GM19372 (cell line): ENCODE measurements around the gene HCST.
"Not testable (repeated sequence)": the region's sequence is repeated elsewhere in the genome, so short reads cannot be mapped to it uniquely, and the experiment has no call there.

ENCODE experiments used
- ATAC-seq: cut with Tn5 transposase; IDR thresholded peaks from one replicate; pipeline ENCODE4 v1.9.1; 2021; ENCODE audit warnings: mild to moderate bottlenecking, low read depth, moderate library complexity; ENCODE audit not compliant: unreplicated experiment

Gene HCST

DNA sequence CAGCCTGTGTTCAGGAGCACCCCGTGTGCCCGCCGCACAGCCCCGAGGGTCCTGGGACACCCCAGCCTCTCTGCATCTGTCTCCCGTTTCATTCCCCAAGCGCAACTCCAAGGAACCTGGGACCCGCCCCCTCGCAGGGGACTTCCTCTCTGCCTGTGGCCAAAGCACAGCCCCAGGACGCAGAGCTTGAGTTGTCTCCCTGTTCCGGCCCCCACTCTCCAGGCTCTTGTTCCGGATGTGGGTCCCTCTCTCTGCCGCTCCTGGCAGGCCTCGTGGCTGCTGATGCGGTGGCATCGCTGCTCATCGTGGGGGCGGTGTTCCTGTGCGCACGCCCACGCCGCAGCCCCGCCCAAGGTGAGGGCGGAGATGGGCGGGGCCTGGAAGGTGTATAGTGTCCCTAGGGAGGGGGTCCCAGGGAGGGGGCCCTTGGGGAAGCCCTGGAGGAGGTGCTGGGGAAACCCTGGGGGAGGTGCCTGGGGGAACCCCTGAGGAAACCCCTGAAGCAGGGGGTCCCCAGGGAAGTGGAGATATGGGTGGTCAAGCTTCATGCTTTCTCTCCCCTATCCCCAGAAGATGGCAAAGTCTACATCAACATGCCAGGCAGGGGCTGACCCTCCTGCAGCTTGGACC is 1.3 kb downstream of the HCST start:
- ATAC-seq: no peak

GRCh38 chr19:35904311-35905068 is 2.2 kb downstream of the HCST start:
- no peak for ATAC-seq

DNA sequence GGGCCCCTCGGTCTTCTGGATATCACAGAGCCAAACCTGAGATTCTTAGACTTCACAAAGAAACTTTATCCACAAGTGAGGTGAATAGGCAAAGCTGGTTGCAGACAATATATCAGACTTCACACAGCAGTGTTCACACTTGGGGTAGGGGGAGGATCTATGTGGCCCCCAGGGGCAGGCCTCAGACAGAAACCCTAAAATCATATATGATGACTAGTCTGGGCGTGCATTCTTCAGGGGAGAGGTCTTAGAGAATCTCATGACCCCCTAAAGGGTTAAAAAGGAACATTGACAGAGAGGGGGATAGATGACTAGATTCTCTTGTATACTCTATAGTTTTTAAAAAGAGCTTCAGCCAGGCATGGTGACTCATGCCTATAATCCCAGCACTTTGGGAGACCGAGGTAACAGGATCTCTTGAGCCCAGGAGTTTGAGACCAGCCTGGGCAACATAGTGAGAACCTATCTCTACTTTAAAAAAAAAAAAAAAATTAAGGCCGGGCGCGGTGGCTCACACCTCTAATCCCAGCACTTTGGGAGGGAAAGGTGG is 2.9 kb downstream of the HCST start:
- no peak for ATAC-seq

DNA sequence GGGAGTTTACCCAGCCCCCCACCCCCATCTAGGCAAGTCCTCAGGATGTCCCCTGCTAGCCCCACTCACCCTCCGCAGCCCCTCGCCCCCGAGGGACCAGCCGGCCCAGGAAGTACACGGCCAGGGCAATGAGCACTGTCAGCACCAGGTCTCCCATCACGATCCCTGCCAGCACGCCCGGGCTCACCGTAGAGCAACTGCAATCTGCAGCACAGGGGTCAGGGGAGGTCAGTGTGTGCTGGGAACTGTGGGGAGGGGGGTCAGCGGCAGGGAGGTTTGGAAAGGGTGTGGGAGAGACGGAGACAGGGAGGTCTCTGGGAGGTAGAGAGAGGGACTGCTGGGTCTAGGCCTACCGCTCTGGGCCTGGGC is 5.0 kb downstream of the HCST start:
- ATAC-seq: no peak

DNA sequence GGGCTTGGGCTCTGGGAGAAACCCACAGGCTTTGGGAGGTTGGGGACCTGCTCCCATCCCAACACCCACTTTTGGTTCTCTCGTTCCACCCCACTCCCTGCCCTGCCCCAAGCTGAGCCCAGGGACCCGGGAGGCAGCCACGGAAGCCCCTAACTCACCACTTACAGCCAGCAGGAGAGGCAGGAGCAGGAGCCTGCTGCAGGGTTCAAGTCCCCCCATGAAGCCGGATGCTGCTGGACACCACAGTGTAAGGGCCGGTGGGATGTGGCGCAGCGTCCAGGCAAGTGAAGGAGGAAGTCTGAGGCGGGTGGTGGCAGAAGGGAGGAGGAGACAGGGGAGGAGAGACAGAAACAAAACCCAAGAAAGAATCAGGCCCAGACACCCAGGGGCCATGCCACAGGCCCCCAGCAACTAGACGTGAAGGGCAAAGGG is 5.7 kb downstream of the HCST start, which contains the start of gene TYROBP:
Gene TYROBP (minus strand): TSS at position 286 of the 432 bp plus-strand sequence. CDS start 67 bp downstream, at position 219.
- ATAC-seq: no peak

DNA sequence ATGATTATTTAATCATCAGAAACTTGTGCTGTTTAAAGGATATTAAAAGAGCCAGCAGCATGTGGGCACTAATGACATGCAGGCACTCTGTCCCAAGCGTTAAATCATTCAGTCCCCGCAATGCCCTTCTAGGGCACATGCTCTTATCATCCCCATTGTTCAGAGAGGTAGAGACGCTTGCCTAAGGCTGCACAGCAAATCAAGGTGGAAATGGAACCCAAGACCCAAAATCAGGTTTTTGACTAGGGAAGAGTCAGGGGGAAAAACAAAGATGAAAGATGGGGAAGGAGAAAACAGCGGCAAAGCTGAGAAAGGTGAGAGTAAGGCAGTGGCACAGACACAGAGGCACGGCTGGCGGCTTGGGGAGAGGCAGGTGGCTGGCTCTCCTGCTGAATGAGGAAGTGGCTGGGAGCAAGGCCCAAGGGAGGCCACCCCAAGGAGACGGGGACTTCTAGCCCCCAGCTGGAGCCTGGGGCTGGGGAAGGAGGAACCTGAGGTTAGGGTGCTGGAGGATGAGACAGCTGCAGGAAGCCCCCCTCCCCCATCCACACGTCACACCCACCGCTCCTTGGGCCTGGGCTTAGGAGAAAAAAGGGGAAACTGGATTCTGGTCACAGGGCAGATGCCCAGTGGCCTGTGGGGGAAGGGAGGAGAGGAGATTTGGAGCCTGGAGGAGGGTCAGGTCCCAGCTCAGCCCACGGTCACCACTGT is 6.8 kb downstream of the HCST start:
- ATAC-seq: no peak

- ATAC-seq: no peak
Observed at GRCh38 chr19:35909684-35910035, 7.3 kb downstream of the HCST start.

GRCh38 chr19:35910355-35910754 is 8.0 kb downstream of the HCST start:
- ATAC-seq: not testable (repeated sequence)

DNA sequence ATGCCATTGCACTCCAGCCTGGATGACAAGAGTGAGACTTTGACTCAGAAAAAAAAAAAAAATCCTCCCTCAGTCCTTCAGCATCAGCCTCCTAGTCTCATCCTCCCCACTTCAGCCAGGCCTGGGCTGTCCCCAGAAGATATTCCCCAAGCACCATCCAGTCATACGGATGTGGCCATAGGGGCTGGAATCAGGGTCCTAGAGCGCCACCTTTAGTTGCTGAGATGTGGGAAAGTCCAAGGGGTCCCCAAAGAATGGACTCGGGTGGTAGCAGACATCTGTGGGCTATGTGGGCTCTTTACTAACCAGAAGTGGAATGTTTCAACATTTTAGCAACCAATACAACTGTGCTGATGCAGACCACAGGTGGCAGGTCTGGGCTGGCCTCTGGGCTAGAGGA is 8.8 kb downstream of the HCST start:
- ATAC-seq: no peak

- ATAC-seq: no peak
Observed at GRCh38 chr19:35911790-35912189, 9.5 kb downstream of the HCST start.

DNA sequence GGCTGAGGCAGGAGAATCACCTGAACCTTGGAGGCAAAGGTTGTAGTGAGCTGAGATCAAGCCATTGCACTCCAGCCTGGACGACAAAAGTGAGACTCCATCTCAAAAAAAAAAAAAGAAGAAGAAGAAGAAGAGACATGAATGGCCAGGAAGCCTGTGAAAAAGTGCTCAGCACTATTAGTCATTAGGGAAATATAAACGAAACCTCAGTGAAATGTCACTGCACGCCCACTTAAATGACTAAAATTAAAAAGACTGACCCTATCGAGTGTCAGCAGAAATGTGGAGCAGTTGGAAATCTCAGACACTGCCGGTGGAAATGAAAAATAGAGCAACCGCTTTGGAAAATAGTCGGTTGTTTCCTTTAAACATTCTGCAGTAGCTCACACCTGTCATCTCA is 11.3 kb downstream of the HCST start:
- no peak for ATAC-seq

DNA sequence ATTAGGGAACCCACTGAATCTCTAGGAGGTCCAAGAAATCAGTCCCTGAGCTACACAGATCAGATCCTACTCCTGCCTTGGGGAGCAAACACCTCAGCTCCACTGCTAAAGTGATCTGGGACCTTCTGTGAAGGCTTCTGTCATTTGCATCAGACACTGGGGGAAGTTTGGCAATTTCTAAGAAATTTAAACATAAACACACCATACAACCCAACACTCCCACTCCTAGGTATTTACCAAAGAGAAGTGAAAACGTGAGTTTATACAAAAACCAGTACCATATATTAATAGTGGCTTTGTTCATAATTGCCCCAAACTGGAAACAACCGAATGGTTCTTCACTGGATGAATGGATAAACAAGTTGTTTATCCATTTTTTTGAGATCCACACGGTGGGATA is 13.1 kb downstream of the HCST start:
- ATAC-seq: no peak

GRCh38 chr19:35919306-35919705 is 17.0 kb downstream of the HCST start:
- no peak for ATAC-seq

- no peak for ATAC-seq
Observed at GRCh38 chr19:35921012-35921411, 18.7 kb downstream of the HCST start.

- ATAC-seq: no peak
Observed at GRCh38 chr19:35925501-35925900, 23.2 kb downstream of the HCST start.

DNA sequence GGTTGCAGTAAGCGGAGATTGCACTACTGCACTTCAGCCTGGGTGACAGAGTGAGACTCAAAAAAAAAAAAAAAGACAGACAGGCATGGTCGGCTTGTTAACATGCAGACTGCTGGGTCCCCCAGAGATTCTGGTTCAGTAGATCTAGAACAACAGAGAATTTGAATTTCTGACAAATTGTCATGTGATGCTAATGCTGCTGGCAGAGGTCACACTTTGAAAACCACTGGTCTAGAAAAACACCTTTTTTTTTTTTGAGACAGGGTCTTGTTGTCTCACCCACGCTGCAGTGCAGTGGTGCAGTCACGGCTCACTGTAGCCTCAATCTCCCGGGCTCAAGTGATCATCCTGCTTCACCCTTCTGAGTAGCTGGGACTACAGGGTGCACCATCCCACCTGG is 26.2 kb downstream of the HCST start:
- no peak for ATAC-seq

GRCh38 chr19:35929876-35930275 is 27.5 kb downstream of the HCST start:
- no peak for ATAC-seq

DNA sequence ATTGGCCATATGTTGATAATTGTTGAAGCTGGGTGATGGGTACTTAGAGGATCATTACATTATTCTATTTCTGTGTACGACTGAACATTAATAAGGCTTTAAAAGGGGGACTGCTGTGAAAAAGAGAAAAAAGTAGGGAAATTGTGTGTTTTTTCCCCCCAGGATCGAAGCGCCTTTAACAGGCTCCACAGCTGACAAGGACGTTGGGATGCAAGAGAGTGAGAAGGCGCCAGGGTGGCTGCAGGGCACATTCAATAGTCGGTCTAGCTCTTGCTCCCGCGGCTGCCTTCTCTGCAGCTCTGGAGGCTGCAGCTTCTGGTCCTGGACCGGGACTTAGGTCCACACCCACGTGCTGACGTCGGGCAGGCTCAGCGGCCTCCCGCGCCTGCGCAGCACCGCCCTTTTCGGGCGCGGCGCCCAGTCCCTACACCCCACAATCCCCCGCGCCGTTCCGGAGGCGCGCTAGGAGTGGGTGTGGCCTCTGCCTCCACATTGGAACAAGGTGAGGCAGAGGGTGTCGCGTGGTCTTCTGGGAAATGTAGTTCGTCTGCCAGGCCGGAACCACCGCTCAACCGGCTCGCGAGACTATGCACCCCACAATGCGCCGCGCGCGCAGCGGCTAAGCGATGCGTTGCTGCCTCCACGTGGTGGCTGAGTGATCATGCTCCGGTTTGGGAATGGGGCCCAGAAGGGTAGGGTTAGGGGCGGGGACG is 29.0 kb downstream of the HCST start:
- peak; percentile 93 for ATAC-seq

- ATAC-seq: no peak
Observed at GRCh38 chr19:35931874-35932202, 29.5 kb downstream of the HCST start.

DNA sequence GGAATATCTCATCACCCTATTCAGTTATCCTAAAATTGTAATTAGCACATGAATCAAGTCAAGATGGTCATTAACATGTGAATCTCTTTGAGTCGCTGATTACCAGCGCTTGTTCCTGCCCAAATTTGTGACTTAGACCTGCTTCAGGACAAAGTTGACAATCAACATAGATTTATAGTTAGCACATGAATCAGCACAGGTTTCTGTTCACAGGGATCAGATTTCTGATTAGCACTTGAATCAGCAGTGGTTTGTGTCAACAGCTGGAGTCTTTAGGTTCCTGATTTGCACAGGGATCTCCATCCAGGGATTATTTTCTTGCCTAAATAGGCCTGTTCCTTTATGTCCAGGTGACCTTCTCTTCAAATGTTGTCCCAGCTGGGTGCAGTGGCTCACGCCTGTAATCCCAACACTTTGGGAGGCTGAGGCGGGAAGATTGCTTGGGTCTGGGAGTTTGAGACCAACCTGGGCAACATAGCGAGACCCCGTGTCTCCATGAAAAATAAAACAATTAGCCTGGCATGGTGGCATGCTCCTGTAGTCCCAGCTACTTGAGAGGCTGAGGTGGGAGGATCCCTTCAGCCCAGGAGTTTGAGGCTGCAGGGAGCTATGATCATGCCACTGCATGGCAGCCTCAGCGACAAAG is 30.1 kb downstream of the HCST start:
- ATAC-seq: no peak
